ENCODE data around the gene C1orf141.

Gene C1orf141

DNA sequence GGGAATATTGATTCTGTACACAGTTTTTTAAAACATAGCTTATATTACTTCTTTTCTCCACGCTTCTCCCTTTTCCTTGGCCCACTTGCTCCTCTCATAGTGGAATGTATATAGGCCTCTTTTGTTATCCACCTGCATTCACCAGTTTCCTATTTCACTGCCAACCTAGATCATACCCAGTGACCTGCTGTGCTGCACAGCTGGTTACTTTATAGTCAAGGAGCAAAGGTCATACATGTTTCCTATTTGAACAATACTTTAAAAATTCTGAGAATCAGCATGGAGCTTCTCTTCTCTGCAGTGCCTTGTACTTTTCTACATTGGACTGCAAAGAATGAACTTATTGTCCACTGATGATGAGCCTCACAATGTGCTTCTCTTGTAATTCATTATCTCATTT lies 76.5 kb downstream of the C1orf141 start:
- WGBS: 80% methylated on average over 1 of the region's 1 CpG
- no peak overlapping the region for H3K27ac ChIP-seq (ENCODE audit: low read depth, low read length)

DNA sequence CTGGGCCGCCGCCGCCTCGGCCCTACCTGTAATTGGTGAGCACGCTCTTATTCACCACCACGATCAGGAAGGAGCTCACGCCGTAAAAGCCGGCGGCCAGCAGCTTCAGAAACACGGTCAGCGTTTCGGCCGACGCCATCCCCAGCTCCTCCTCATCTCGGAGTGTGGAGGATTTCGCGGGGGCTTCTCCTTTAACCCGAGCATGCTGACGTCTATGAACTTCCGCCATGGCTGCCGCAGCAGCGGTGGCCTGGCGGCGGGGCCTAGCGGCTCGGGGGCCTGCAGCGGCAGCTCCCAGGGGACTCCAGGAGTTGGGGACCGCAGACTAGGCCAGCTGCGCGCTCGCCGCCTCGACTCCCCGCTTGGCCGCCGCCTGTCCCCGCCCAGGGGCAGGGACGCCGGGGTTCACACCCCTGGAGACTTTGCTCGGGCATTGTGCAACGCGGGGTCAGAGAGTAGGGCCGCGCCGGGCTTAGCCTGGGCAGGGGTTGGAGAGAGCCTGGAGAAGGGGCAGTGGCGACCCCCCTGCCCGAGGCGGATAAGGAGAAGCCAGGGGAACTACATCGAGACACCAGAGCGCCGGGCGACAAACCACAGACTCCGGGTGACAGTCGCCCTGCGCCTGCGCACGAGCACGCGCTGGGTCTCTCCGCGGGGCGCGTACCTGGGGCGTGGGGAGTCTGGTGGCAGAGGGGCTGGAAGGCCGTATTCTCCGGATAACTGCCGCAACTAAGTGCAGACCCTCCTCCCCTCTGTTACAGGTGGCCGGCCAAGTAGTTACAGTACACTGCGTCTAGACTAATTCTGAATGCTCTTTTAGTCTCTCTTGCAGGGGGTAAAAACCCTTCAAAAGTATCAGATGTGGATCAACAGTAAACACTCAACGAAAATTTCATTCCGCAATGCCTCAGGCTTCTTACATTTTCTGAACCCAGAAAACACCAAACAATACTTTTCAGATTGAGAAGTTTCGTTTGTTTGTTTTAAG lies 80.7 kb downstream of the C1orf141 start, which contains the start of gene SLC35D1:
Gene SLC35D1 (minus strand): TSS at position 364 of the 988 bp plus-strand sequence. CDS start 135 bp downstream, at position 229.
- peak within 1 kb of the TSS; percentile 84 for H3K9ac ChIP-seq (ENCODE audit: low read depth, low read length)
- no peaks in the 10 kb centered on the region for H3K9me3 ChIP-seq (ENCODE audit: insufficient read depth, low read depth, low read length)
- H3K4me1 ChIP-seq (ENCODE audit: insufficient read depth, low read length): peaks cover 30% of the 10 kb centered on the region
- H3K4me3 ChIP-seq (ENCODE audit: low read length): peak within 1 kb of the TSS; percentile 94
- H3K27ac ChIP-seq (ENCODE audit: low read depth, low read length): peak within 1 kb of the TSS; percentile 90
- peaks cover 12% of the 10 kb centered on the region; the same call in 1 of the 2 replicates for H3K27me3 ChIP-seq (ENCODE audit: insufficient read depth, low read length)
- H3K36me3 ChIP-seq (ENCODE audit: insufficient read depth, low read length): peaks cover 13% of the 10 kb centered on the region
- 2% methylated on average over 73 of the region's 73 CpGs for WGBS

More for the DNA sequence above, 76.5 kb downstream of the C1orf141 start:
- H3K36me3 ChIP-seq (ENCODE audit: insufficient read depth, low read length): no peaks in the 10 kb centered on the region
- H3K9me3 ChIP-seq (ENCODE audit: insufficient read depth, low read depth, low read length): no peaks in the 10 kb centered on the region
- peaks cover 20% of the 10 kb centered on the region for H3K4me1 ChIP-seq (ENCODE audit: insufficient read depth, low read length)
- no peak overlapping the region for H3K4me3 ChIP-seq (ENCODE audit: low read length)
- no peaks in the 10 kb centered on the region for H3K27me3 ChIP-seq (ENCODE audit: insufficient read depth, low read length)
- H3K9ac ChIP-seq (ENCODE audit: low read depth, low read length): no peak overlapping the region

DNA sequence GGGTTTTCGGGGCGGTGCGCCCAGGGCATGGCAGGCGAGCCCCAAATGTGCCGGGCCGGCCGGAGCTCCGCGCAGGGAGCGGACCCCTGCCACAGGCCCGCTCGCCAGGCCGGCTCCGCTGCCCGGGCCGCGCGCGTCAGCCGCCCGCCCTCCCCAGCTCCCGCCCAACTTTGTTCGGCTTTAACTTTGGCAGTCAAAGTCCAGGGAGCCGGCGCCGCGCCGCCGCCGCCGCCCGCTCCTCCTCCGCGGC lies 81.3 kb downstream of the C1orf141 start:
- no peaks in the 10 kb centered on the region for H3K9me3 ChIP-seq (ENCODE audit: insufficient read depth, low read depth, low read length)
- H3K4me3 ChIP-seq (ENCODE audit: low read length): peak overlapping the region; percentile 94
- peak overlapping the region; percentile 90 for H3K27ac ChIP-seq (ENCODE audit: low read depth, low read length)
- H3K4me1 ChIP-seq (ENCODE audit: insufficient read depth, low read length): peaks cover 25% of the 10 kb centered on the region
- H3K36me3 ChIP-seq (ENCODE audit: insufficient read depth, low read length): peaks cover 17% of the 10 kb centered on the region
- peak overlapping the region; percentile 84 for H3K9ac ChIP-seq (ENCODE audit: low read depth, low read length)
- under 1% methylated on average over 34 of the region's 34 CpGs for WGBS
- H3K27me3 ChIP-seq (ENCODE audit: insufficient read depth, low read length): peaks cover 12% of the 10 kb centered on the region; the same call in 1 of the 2 replicates

DNA sequence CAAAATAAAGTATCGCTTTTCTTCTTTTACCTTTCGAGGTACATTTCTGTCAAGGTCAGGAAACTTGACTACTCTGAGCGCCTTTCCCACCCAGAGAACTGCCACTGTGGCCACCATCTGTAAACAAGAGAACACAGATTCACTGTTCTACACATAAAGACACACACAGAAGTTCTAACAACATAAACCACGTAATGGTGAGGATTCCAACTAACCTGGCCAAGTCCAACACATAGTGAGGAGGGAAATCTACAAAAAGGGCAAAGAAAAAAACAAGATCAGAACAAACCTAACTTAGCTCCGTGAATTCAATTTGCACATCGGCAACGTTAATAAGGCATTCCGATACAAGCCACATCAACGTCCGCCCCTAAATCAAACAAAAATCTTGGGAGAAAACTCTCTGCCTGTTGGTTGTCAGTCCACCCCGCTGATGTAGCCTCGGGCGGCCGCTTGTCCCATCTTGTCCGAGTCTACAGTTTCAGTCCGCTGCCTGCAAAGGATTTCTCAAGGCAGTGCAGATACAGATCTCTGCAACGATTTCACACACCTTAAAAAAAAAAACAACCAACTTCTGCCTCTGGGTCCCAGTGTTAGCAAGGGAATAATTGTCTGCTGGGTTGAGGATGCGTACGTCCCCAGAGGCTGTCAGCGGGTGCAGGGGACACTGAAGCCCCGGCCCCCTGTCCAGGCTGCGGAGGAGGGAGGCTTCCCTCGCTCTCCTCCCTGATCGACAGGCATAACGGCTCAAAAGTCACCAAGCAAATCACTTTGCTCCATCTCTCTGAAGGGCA lies 81.8 kb downstream of the C1orf141 start:
- peaks cover 20% of the 10 kb centered on the region for H3K4me1 ChIP-seq (ENCODE audit: insufficient read depth, low read length)
- H3K27ac ChIP-seq (ENCODE audit: low read depth, low read length): no peak overlapping the region
- H3K36me3 ChIP-seq (ENCODE audit: insufficient read depth, low read length): peaks cover 19% of the 10 kb centered on the region
- H3K9me3 ChIP-seq (ENCODE audit: insufficient read depth, low read depth, low read length): no peaks in the 10 kb centered on the region
- WGBS: 9% methylated on average over 25 of the region's 25 CpGs
- H3K9ac ChIP-seq (ENCODE audit: low read depth, low read length): peak overlapping the region; percentile 84
- peaks cover 12% of the 10 kb centered on the region; the same call in 1 of the 2 replicates for H3K27me3 ChIP-seq (ENCODE audit: insufficient read depth, low read length)
- peak overlapping the region; percentile 94 for H3K4me3 ChIP-seq (ENCODE audit: low read length)

DNA sequence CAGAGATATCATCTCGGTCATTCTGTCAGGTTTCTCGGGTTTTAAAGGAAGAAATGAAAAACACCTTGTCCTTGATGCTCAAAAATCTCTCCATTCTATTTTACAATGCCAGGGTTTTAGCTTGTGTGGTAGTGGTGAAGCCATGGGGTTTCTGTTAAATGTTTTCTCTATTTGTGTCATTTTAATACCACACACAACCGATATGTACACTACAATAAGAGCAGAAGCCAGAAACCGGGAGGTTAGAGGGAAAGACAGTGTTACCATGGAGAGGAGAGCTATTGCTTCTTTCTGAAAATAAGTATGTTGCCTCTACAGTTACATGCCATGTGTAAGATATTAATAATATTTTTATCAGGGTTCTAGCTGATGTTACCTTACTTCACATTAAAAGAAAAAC lies 83.6 kb downstream of the C1orf141 start:
- Histone ChIP-seq H3K9ac (ENCODE audit: low read depth, low read length) (no peak overlapping the region), H3K4me3 (ENCODE audit: low read length) (no peak overlapping the region), H3K36me3 (ENCODE audit: insufficient read depth, low read length) (peaks cover 36% of the 10 kb centered on the region), H3K27me3 (ENCODE audit: insufficient read depth, low read length) (peaks cover 12% of the 10 kb centered on the region; the same call in 1 of the 2 replicates), H3K4me1 (ENCODE audit: insufficient read depth, low read length) (peaks cover 18% of the 10 kb centered on the region), H3K9me3 (ENCODE audit: insufficient read depth, low read depth, low read length) (no peaks in the 10 kb centered on the region), H3K27ac (ENCODE audit: low read depth, low read length) (no peak overlapping the region)
- 64% methylated on average over 3 of the region's 4 CpGs for whole genome bisulfite sequencing

DNA sequence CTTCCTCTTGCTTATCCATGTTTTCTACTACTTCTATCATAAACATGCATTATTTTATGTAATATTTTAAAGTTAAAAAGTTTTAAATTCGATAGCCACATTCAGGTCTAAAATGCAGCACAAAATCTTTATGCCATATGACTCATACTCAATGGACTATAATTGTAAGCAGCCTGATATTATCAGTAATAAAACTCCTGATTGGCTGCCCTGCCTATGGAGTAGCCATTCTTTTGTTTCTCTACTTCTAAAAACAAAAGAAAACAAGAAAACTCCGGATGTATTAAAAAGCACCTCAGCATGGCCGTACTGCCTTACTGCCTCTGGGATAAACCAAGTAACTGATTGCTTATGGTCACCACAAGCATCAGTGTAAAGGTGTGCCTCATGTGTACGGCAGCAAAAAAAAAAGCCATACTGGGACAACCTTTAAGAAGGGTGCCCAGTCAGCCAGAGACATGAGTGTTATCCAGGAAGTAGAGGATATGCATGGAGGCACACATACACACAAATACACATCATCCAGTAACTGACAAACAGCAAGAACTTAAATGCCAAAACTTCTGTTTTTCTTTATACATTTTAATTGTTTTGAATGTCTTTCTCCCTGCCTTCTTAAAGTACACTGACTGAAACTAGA lies 90.0 kb downstream of the C1orf141 start:
- 96% methylated on average over 3 of the region's 4 CpGs for WGBS
- H3K4me3 ChIP-seq (ENCODE audit: low read length): no peak overlapping the region
- H3K27me3 ChIP-seq (ENCODE audit: insufficient read depth, low read length): no peaks in the 10 kb centered on the region
- no peak overlapping the region for H3K27ac ChIP-seq (ENCODE audit: low read depth, low read length)
- H3K36me3 ChIP-seq (ENCODE audit: insufficient read depth, low read length): peaks cover 52% of the 10 kb centered on the region
- no peak overlapping the region for H3K9ac ChIP-seq (ENCODE audit: low read depth, low read length)
- H3K9me3 ChIP-seq (ENCODE audit: insufficient read depth, low read depth, low read length): no peaks in the 10 kb centered on the region
- peaks cover 9% of the 10 kb centered on the region; the same call in 1 of the 2 replicates for H3K4me1 ChIP-seq (ENCODE audit: insufficient read depth, low read length)

DNA sequence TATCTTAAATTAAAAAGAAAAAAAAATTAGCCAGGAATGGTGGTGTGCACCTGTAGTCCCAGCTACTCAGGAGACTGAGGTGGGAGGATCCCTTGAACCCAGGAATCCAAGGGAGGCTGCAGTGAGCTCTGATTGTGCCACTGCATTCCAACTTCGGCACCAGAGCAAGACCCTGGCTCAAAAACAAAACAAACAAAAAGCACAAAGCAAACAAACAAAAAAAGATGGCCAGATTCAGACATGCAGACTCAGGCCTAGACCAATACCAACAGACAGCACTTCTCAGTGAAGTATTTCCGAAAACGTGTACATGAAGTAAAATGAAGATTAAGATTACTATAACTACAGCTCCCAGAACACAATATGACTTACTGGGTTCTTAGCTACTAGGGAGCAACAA lies 91.4 kb downstream of the C1orf141 start:
- Histone ChIP-seq H3K9me3 (ENCODE audit: insufficient read depth, low read depth, low read length) (no peaks in the 10 kb centered on the region), H3K9ac (ENCODE audit: low read depth, low read length) (no peak overlapping the region), H3K36me3 (ENCODE audit: insufficient read depth, low read length) (peaks cover 42% of the 10 kb centered on the region; the same call in 1 of the 2 replicates), H3K4me3 (ENCODE audit: low read length) (no peak overlapping the region), H3K27ac (ENCODE audit: low read depth, low read length) (no peak overlapping the region), H3K27me3 (ENCODE audit: insufficient read depth, low read length) (no peaks in the 10 kb centered on the region), H3K4me1 (ENCODE audit: insufficient read depth, low read length) (peaks cover 9% of the 10 kb centered on the region; the same call in 1 of the 2 replicates)
- 97% methylated on average over 3 of the region's 3 CpGs for WGBS

All from HUES64 (cell line).